Stimulated activated CD4-positive, alpha-beta T cell treated with anti-CD3 and anti-CD28 coated beads, Interleukin-15, amount 100 ng/mL, for 24 hours (primary cell): Measurements from ENCODE around the gene SYP.

ENCODE experiments used
- DNase-seq: peaks from one replicate; pipeline ENCODE4 v3.0.0-alpha.2; 2020

SYP gene

GRCh38 chrX:49214996-49215526 lies 15.1 kb upstream of the SYP start:
- no peak for DNase-seq

- no peak for DNase-seq
These were observed 14.4 kb upstream of the SYP start for GRCh38 chrX:49214416-49214815.

- DNase-seq = no peak
These were observed 12.9 kb upstream of the SYP start for GRCh38 chrX:49212861-49213260.

GRCh38 chrX:49212209-49212608 lies 12.2 kb upstream of the SYP start:
- no peak for DNase-seq

GRCh38 chrX:49211074-49211473 lies 11.1 kb upstream of the SYP start:
- no peak for DNase-seq

GRCh38 chrX:49210406-49210805 lies 10.4 kb upstream of the SYP start:
- no peak for DNase-seq

- no peak for DNase-seq
These were observed 9.7 kb upstream of the SYP start for GRCh38 chrX:49209434-49210251.

- DNase-seq = no peak
These were observed 8.4 kb upstream of the SYP start for GRCh38 chrX:49208399-49208798.

GRCh38 chrX:49206543-49206942 lies 6.5 kb upstream of the SYP start:
- no peak for DNase-seq

GRCh38 chrX:49205443-49205842 lies 5.5 kb upstream of the SYP start:
- no peak for DNase-seq

- no peak for DNase-seq
These were observed 4.7 kb upstream of the SYP start for GRCh38 chrX:49204709-49205108.

- DNase-seq = no peak
These were observed 4.0 kb upstream of the SYP start for GRCh38 chrX:49204017-49204416.

- no peak for DNase-seq
These were observed 3.5 kb upstream of the SYP start for GRCh38 chrX:49203536-49203935.

GRCh38 chrX:49202022-49202421 lies 2.0 kb upstream of the SYP start:
- no peak for DNase-seq

- no peak for DNase-seq
These were observed 738 bp downstream of the SYP start for GRCh38 chrX:49199315-49199595.

GRCh38 chrX:49198540-49199314 lies 1.3 kb downstream of the SYP start:
- DNase-seq = peak; percentile 5

GRCh38 chrX:49197543-49198087 lies 2.4 kb downstream of the SYP start:
- no peak for DNase-seq

GRCh38 chrX:49193542-49193964 lies 6.4 kb downstream of the SYP start:
- DNase-seq = no peak

- DNase-seq = peak; percentile 56
These were observed 7.2 kb downstream of the SYP start for GRCh38 chrX:49192722-49193328.

- DNase-seq = peak; percentile 52
These were observed 8.4 kb downstream of the SYP start for GRCh38 chrX:49191574-49192011.

- DNase-seq = peak; percentile 85
These were observed 9.0 kb downstream of the SYP start for GRCh38 chrX:49190821-49191573.

- DNase-seq = no peak
These were observed 10.4 kb downstream of the SYP start for GRCh38 chrX:49189606-49190005.
